H54 (cell line): Measurements from ENCODE around the gene KCNAB1.
"Not testable (repeated sequence)": the region's sequence is repeated elsewhere in the genome, so short reads cannot be mapped to it uniquely, and the experiment has no call there.

Experiments
- DNase-seq: peaks from one replicate; pipeline ENCODE4 v3.0.0; 2011; ENCODE audit warnings: low spot score, mixed read lengths; ENCODE audit not compliant: insufficient read length
- FAIRE-seq: peaks from 3 replicates; lab custom pipeline; 2011; peaks lifted over from hg19 to GRCh38; lab: Jason Lieb, UNC
- POLR2A ChIP-seq: IDR thresholded peaks from 2 replicates; pipeline ENCODE4 v1.6.1; 2011; ENCODE audit warnings: low read depth, mild to moderate bottlenecking, low read length

Gene KCNAB1

GRCh38 chr3:156551746-156552145 is 431.4 kb downstream of the KCNAB1 start:
- FAIRE-seq (peak; percentile 95), DNase-seq (no peak)
- no peak for TF ChIP-seq POLR2A

GRCh38 chr3:156552973-156553372 is 432.6 kb downstream of the KCNAB1 start:
- no peak for FAIRE-seq
- TF ChIP-seq POLR2A: no peak
- DNase-seq: no peak

DNA sequence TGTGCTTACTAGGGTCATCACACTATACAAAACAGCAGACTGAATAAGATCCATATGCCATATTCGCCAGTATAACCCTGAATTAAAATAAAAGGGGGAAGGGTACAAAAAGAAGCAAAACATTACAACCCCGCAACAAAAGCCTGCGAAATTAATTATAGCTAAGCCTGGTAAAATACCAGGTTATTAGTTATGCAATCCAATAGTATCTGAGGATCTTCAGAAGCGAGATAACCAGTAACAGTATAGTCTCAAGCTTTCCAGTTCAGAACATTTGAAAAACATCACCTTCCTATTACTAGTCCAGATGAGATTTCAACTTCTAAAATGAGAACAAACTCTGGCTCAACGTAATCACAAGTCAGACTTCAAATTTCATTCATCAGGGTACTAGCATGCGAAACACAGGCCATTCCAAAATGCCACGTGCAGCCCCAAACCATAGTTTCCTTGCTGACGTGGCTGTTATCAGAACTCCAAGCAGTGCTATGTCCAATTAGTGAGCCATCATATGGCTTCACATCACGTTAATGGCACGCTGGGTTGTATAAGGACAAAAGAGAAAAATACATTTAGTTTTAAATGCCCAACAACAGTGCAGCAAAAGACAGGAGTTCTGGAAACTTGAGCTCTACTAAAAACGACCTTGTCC is 433.5 kb downstream of the KCNAB1 start:
- no peak for TF ChIP-seq POLR2A
- peak; percentile 88 for FAIRE-seq
- DNase-seq: no peak

GRCh38 chr3:156554515-156554841 is 434.1 kb downstream of the KCNAB1 start:
- no peak for DNase-seq
- no peak for FAIRE-seq
- TF ChIP-seq POLR2A: no peak

GRCh38 chr3:156554842-156555687 is 434.7 kb downstream of the KCNAB1 start, which contains the start of gene SSR3:
SSR3 (minus strand) TSS chr3:156555117; CDS start chr3:156555089, 28 bp downstream.
- DNase-seq (peak; percentile 71), FAIRE-seq (peak; percentile 99)
- TF ChIP-seq POLR2A: peak; percentile 64

GRCh38 chr3:156558389-156558788 is 438.0 kb downstream of the KCNAB1 start:
- FAIRE-seq: no peak
- no peak for DNase-seq
- no peak for TF ChIP-seq POLR2A

- no peak for FAIRE-seq
- no peak for TF ChIP-seq POLR2A
- DNase-seq: no peak
Measured at GRCh38 chr3:156559321-156559720, 438.9 kb downstream of the KCNAB1 start.

- TF ChIP-seq POLR2A: no peak
- DNase-seq (no peak), FAIRE-seq (no peak)
Measured at GRCh38 chr3:156561533-156561932, 441.2 kb downstream of the KCNAB1 start.

GRCh38 chr3:156562486-156562885 is 442.1 kb downstream of the KCNAB1 start:
- not testable (repeated sequence) for FAIRE-seq, DNase-seq

DNA sequence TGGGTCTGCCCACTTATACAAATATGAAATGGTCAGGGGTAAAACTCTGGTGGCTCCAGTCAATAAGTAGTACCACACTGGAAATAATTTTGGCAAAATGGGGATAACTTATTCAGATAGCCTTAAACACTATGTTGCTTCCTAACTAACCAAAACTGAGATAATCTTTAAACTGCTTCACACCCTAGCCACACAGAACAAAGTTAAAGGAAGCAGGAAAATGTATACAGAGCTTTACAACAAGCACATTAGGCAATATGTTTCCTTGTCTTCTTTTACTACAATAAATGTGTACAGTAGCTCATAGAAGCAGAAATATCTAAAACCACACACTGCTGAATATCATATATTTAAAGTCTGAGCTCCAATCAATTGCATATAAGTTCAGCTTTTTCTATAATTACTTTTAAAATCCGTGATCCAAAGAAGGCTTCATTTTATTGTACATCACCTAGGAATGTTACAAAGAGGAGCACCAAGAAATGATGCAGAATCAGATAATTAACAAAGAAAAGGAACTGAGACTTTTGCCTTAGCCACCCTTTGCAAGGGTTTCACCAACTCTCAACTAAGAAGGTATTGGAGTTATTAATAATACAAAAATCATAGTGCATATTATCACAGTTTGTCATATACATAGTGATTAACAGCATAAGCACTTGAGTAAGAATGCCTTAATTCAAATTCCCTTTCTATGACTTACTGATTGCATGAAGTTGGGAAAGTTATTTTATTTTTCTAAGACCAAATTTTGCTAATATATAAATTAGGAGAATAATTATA is 443.7 kb downstream of the KCNAB1 start:
- no peak for TF ChIP-seq POLR2A
- FAIRE-seq (no peak), DNase-seq (no peak)

DNA sequence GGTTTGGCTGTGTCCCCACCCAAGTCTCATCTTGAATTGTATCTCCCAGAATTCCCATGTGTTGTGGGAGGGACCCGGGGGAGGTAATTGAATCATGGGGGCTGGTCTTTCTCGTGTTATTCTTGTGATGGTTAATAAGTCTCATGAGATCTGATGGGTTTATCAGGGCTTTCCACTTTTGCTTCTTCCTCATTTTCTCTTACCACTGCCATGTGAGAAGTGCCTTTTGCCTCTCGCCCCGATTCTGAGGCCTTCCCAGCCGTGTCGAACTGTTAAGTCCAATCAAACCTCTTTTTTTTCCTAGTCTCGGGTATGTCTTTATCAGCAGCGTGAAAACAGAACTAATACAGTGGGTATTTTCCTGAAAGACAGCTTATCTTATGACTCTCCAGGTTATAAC is 448.6 kb downstream of the KCNAB1 start:
- FAIRE-seq, DNase-seq: not testable (repeated sequence)

GRCh38 chr3:156569881-156570280 is 449.5 kb downstream of the KCNAB1 start:
- not testable (repeated sequence) for DNase-seq, FAIRE-seq

GRCh38 chr3:156575641-156576040 is 455.3 kb downstream of the KCNAB1 start:
- DNase-seq (no peak), FAIRE-seq (no peak)
- TF ChIP-seq POLR2A: no peak

- FAIRE-seq (no peak), DNase-seq (no peak)
- TF ChIP-seq POLR2A: no peak
Measured at GRCh38 chr3:156576051-156576450, 455.7 kb downstream of the KCNAB1 start.
